ENCODE data around the gene NF1.
"Not testable (repeated sequence)": the region's sequence is repeated elsewhere in the genome, so short reads cannot be mapped to it uniquely, and the experiment has no call there.

NF1 gene

GRCh38 chr17:31079731-31080130 lies 15.0 kb upstream of the NF1 start:
- no peak for TF ChIP-seq CTCF (IDR thresholded peaks at IDR 0.05; ENCODE audit: low read depth, low read length)

GRCh38 chr17:31085563-31085962 lies 9.2 kb upstream of the NF1 start:
- TF ChIP-seq CTCF (IDR thresholded peaks at IDR 0.05; ENCODE audit: low read depth, low read length), result no peak
- DNase-seq (ENCODE audit: extremely low read depth, low read depth), result no peak

More at GRCh38 chr17:31079731-31080130, 15.0 kb upstream of the NF1 start:
- DNase-seq (ENCODE audit: extremely low read depth, low read depth), result no peak

- DNase-seq (ENCODE audit: extremely low read depth, low read depth), result no peak
- no peak for TF ChIP-seq CTCF (IDR thresholded peaks at IDR 0.05; ENCODE audit: low read depth, low read length)
These were observed 5.3 kb upstream of the NF1 start for GRCh38 chr17:31089471-31089870.

GRCh38 chr17:31090650-31091049 lies 4.1 kb upstream of the NF1 start:
- DNase-seq (ENCODE audit: extremely low read depth, low read depth), result not testable (repeated sequence)

- no peak for TF ChIP-seq CTCF (IDR thresholded peaks at IDR 0.05; ENCODE audit: low read depth, low read length)
- no peak for DNase-seq (ENCODE audit: extremely low read depth, low read depth)
These were observed 2.2 kb upstream of the NF1 start for GRCh38 chr17:31092475-31093064.

- DNase-seq (ENCODE audit: extremely low read depth, low read depth), result no peak
- TF ChIP-seq CTCF (IDR thresholded peaks at IDR 0.05; ENCODE audit: low read depth, low read length), result no peak
These were observed 744 bp upstream of the NF1 start for GRCh38 chr17:31093866-31094599.

- TF ChIP-seq CTCF (IDR thresholded peaks at IDR 0.05; ENCODE audit: low read depth, low read length), result no peak
- no peak for DNase-seq (ENCODE audit: extremely low read depth, low read depth)
These were observed 694 bp downstream of the NF1 start for GRCh38 chr17:31095236-31096105.

All from AG09319 (cell line).